ENCODE measurements around the gene TARS2. TPM values are rescaled to one million over a fixed set of nuclear protein-coding genes. Genes with fewer than 3 reads are reported as not detected.

The TARS2 gene
- total and polyA plus RNA-seq, 10 of the 15 experiments (the other 5 are each of a cell fraction or from before 2014, with no cell fraction given), result 11.0 to 51.8 (median 45.2) TPM

DNA sequence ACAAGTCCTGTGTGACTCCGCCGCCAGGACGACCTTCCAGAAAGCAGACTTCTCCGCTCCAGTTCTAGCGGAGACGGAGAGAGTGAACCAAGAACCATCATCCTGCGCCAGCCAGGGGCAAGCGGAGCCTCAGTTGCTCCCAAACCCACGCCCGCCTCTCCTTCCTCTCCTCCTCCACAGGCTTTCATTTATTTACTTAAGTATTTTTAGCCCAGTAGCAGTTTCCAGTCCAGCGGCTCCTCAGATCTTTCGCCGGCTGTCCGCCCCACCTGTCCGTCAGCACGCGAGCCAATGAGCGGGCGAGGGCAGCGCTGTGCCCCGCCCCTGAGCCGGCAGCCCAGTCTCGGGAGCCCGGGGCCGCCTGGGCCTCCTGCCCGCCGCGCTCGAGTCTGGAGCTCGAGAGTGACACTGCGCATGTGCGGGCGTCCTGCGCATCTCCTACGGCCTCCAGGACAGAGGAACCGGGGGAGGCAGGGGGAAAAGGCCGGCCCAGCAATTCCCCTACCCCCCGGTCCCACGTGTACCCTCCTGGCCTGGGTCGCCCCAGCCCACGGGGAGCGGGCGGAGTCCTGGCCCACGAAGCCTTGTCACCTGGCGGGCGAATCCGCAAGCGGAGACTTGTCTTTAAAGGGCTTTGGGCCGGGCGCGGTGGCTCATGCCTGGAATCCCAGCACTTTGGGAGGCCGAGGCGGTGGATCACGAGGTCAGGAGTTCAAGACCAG, 28.3 kb downstream of the TARS2 start, which contains the start of gene FALEC (continued):
- TF ChIP-seq KDM1A (IDR thresholded peaks at IDR 0.05; ENCODE audit: borderline replicate concordance) (no peak), NFYB (IDR thresholded peaks at IDR 0.05; ENCODE audit: insufficient read depth, low read depth, low read length) (peak; percentile 91), SP1 (IDR thresholded peaks at IDR 0.05; ENCODE audit: low read depth, low read length) (peak; percentile 61), IKZF2 (IDR thresholded peaks at IDR 0.05) (no peak; a peak in 1 of 4 replicates), STAT3 (IDR thresholded peaks at IDR 0.05; ENCODE audit: low read depth, low read length) (no peak), RBBP5 (conservative IDR thresholded peaks at IDR 0.05) (no peak), STAT1 (conservative IDR thresholded peaks at IDR 0.05) (no peak), RB1 (IDR thresholded peaks at IDR 0.05; ENCODE audit: borderline replicate concordance) (0 out of 2 replicates have a peak, but pooled peaks have one; percentile 54), RAD21 (IDR thresholded peaks at IDR 0.05; ENCODE audit: insufficient read depth, low read depth, low read length) (no peak), HDAC2 (IDR thresholded peaks at IDR 0.05) (no peak), JUNB (IDR thresholded peaks at IDR 0.05) (no peak), ZSCAN29 (IDR thresholded peaks at IDR 0.05) (no peak), RUNX3 (IDR thresholded peaks at IDR 0.05; ENCODE audit: low read length) (no peak), NBN (IDR thresholded peaks at IDR 0.05) (peak; percentile 50; the same call in 1 of the 2 replicates), FOS (IDR thresholded peaks at IDR 0.05; ENCODE audit: borderline replicate concordance, extremely low read depth, insufficient read length) (no peak), ZNF274 (IDR thresholded peaks at IDR 0.05; ENCODE audit: insufficient read depth, insufficient read length) (no peak), TARDBP (IDR thresholded peaks at IDR 0.05; ENCODE audit: borderline replicate concordance) (no peak), DPF2 (IDR thresholded peaks at IDR 0.05) (peak; percentile 90), ZNF384 (IDR thresholded peaks at IDR 0.05; ENCODE audit: borderline replicate concordance, low read depth, low read length) (no peak), SMC3 (IDR thresholded peaks at IDR 0.05; ENCODE audit: borderline replicate concordance, low read length) (no peak), MTA2 (IDR thresholded peaks at IDR 0.05; ENCODE audit: low read depth) (no peak)
- TF ChIP-seq, protein P1, sequence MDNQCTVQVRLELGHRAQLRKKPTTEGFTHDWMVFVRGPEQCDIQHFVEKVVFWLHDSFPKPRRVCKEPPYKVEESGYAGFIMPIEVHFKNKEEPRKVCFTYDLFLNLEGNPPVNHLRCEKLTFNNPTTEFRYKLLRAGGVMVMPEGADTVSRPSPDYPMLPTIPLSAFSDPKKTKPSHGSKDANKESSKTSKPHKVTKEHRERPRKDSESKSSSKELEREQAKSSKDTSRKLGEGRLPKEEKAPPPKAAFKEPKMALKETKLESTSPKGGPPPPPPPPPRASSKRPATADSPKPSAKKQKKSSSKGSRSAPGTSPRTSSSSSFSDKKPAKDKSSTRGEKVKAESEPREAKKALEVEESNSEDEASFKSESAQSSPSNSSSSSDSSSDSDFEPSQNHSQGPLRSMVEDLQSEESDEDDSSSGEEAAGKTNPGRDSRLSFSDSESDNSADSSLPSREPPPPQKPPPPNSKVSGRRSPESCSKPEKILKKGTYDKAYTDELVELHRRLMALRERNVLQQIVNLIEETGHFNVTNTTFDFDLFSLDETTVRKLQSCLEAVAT (IDR thresholded peaks at IDR 0.05), result no peak
- TF ChIP-seq, protein P2, sequence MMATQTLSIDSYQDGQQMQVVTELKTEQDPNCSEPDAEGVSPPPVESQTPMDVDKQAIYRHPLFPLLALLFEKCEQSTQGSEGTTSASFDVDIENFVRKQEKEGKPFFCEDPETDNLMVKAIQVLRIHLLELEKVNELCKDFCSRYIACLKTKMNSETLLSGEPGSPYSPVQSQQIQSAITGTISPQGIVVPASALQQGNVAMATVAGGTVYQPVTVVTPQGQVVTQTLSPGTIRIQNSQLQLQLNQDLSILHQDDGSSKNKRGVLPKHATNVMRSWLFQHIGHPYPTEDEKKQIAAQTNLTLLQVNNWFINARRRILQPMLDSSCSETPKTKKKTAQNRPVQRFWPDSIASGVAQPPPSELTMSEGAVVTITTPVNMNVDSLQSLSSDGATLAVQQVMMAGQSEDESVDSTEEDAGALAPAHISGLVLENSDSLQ (IDR thresholded peaks at IDR 0.05), result peak; percentile 98
- TF ChIP-seq, protein P3, sequence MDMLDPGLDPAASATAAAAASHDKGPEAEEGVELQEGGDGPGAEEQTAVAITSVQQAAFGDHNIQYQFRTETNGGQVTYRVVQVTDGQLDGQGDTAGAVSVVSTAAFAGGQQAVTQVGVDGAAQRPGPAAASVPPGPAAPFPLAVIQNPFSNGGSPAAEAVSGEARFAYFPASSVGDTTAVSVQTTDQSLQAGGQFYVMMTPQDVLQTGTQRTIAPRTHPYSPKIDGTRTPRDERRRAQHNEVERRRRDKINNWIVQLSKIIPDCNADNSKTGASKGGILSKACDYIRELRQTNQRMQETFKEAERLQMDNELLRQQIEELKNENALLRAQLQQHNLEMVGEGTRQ (IDR thresholded peaks at IDR 0.05; ENCODE audit: borderline replicate concordance, low read depth, low read length), result no peak
- TF ChIP-seq, protein P4, sequence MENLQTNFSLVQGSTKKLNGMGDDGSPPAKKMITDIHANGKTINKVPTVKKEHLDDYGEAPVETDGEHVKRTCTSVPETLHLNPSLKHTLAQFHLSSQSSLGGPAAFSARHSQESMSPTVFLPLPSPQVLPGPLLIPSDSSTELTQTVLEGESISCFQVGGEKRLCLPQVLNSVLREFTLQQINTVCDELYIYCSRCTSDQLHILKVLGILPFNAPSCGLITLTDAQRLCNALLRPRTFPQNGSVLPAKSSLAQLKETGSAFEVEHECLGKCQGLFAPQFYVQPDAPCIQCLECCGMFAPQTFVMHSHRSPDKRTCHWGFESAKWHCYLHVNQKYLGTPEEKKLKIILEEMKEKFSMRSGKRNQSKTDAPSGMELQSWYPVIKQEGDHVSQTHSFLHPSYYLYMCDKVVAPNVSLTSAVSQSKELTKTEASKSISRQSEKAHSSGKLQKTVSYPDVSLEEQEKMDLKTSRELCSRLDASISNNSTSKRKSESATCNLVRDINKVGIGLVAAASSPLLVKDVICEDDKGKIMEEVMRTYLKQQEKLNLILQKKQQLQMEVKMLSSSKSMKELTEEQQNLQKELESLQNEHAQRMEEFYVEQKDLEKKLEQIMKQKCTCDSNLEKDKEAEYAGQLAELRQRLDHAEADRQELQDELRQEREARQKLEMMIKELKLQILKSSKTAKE (IDR thresholded peaks at IDR 0.05; ENCODE audit: low read depth, poor library complexity, severe bottlenecking), result no peak
- TF ChIP-seq, protein P5, sequence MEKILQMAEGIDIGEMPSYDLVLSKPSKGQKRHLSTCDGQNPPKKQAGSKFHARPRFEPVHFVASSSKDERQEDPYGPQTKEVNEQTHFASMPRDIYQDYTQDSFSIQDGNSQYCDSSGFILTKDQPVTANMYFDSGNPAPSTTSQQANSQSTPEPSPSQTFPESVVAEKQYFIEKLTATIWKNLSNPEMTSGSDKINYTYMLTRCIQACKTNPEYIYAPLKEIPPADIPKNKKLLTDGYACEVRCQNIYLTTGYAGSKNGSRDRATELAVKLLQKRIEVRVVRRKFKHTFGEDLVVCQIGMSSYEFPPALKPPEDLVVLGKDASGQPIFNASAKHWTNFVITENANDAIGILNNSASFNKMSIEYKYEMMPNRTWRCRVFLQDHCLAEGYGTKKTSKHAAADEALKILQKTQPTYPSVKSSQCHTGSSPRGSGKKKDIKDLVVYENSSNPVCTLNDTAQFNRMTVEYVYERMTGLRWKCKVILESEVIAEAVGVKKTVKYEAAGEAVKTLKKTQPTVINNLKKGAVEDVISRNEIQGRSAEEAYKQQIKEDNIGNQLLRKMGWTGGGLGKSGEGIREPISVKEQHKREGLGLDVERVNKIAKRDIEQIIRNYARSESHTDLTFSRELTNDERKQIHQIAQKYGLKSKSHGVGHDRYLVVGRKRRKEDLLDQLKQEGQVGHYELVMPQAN (conservative IDR thresholded peaks at IDR 0.05), result 0 out of 2 replicates have a peak, but pooled peaks have one; percentile 59

All from GM12878 (cell line).